H1 (cell line): Measurements from ENCODE around the gene SOAT2. TPM values are rescaled to one million over a fixed set of nuclear protein-coding genes. Genes with fewer than 3 reads are reported as not detected.
"Not testable (repeated sequence)": the region's sequence is repeated elsewhere in the genome, so short reads cannot be mapped to it uniquely, and the experiment has no call there.

Experiments used
- CTCF ChIA-PET: fragments of 300-600 bp; sonication (Branson Sonifier 250); formaldehyde crosslinking; loops from one replicate; lab custom pipeline; 2021; ENCODE audit not compliant: partially characterized antibody; lab: Charles Lee
- POLR2A ChIA-PET: fragments of 300-600 bp; sonication (Branson Sonifier 250); formaldehyde crosslinking; loops from one replicate; lab custom pipeline; 2021; ENCODE audit warnings: inconsistent platforms; ENCODE audit not compliant: partially characterized antibody; lab: Charles Lee
- DNase-seq, 2 experiments: peaks; one replicate each; pipeline versions ENCODE4 v3.0.0 to v3.0.0-alpha.2; 2010 to 2022; ENCODE audit warnings: low spot score in 2 of 2, low read depth in 1 of 2, mixed read lengths in 1 of 2
- FAIRE-seq: peaks from 2 replicates; lab custom pipeline; 2011; peaks lifted over from hg19 to GRCh38; lab: Jason Lieb, UNC
- H2AFZ ChIP-seq: 2 replicates; pipeline ENCODE4 v1.8.1; 2012; ENCODE audit warnings: low read length, inconsistent platforms
- H2AK5ac ChIP-seq: 2 replicates; pipeline ENCODE4 v1.6.1; 2013; ENCODE audit warnings: low read depth, low read length
- H2BK120ac ChIP-seq: replicated peaks from 2 replicates; pipeline ENCODE3; 2013; ENCODE audit warnings: low read depth, low read length, inconsistent platforms
- H2BK12ac ChIP-seq: 2 replicates; pipeline ENCODE4 v1.6.1; 2013; ENCODE audit warnings: low read depth, low read length
- H2BK15ac ChIP-seq: 2 replicates; pipeline ENCODE4 v1.6.1; 2013; ENCODE audit warnings: low read length
- H2BK20ac ChIP-seq: 2 replicates; pipeline ENCODE4 v1.6.1; 2013; ENCODE audit warnings: low read length
- H2BK5ac ChIP-seq: 2 replicates; pipeline ENCODE4 v1.6.1; 2013; ENCODE audit warnings: low read depth, low read length
- H3K14ac ChIP-seq: 2 replicates; pipeline ENCODE4 v1.6.1; 2013; ENCODE audit warnings: inconsistent platforms; ENCODE audit not compliant: insufficient read length
- H3K18ac ChIP-seq: 2 replicates; pipeline ENCODE4 v1.6.1; 2013; ENCODE audit warnings: low read length; ENCODE audit errors: extremely low read depth
- H3K23ac ChIP-seq: 2 replicates; pipeline ENCODE4 v1.6.1; 2013; ENCODE audit warnings: inconsistent platforms; ENCODE audit not compliant: insufficient read length
- H3K23me2 ChIP-seq: 2 replicates; pipeline ENCODE4 v1.6.1; 2013; ENCODE audit warnings: low read depth, low read length
- H3K27ac ChIP-seq: 2 replicates; pipeline ENCODE4 v1.6.1; 2011; ENCODE audit warnings: low read depth, low read length, inconsistent platforms
- H3K27me3 ChIP-seq, 4 experiments: replicated peaks in 1 of 4; 1 replicate in 1 of 4; 2 replicates in 3 of 4; pipeline versions ENCODE4 v1.6.1 to v1.8.1; 2011 to 2013; ENCODE audit warnings: low read length in 3 of 4, mild to moderate bottlenecking in 3 of 4, inconsistent platforms in 2 of 4, mixed read lengths in 2 of 4, moderate library complexity in 1 of 4; ENCODE audit not compliant: control insufficient read depth in 3 of 4, insufficient read depth in 3 of 4; ENCODE audit errors: extremely low read depth in 1 of 4
- H3K36me3 ChIP-seq, 4 experiments: 2 replicates each; pipeline versions ENCODE4 v1.6.1 to v1.8.1; 2011 to 2013; ENCODE audit warnings: mild to moderate bottlenecking in 4 of 4, low read length in 3 of 4, moderate library complexity in 2 of 4, control low read depth in 1 of 4, inconsistent platforms in 1 of 4; ENCODE audit not compliant: insufficient read depth in 4 of 4, control insufficient read depth in 2 of 4
- H3K4ac ChIP-seq: replicated peaks from 2 replicates; pipeline ENCODE3; 2013; ENCODE audit warnings: low read length, low read depth, mixed read lengths, inconsistent platforms; ENCODE audit not compliant: insufficient read length
- H3K4me1 ChIP-seq, 4 experiments: replicated peaks in 1 of 4; 1 replicate in 1 of 4; 2 replicates in 3 of 4; pipeline versions ENCODE4 v1.6.1 to v1.8.1; 2011 to 2013; ENCODE audit warnings: low read length in 3 of 4, inconsistent platforms in 2 of 4, mixed read lengths in 1 of 4; ENCODE audit not compliant: insufficient read depth in 4 of 4, control insufficient read depth in 3 of 4
- H3K4me2 ChIP-seq, 2 experiments: 2 replicates each; pipeline versions ENCODE4 v1.6.1 to v1.8.1; 2011 to 2013; ENCODE audit warnings: low read depth in 2 of 2, low read length in 2 of 2, control low read depth in 1 of 2, inconsistent platforms in 1 of 2, mild to moderate bottlenecking in 1 of 2; ENCODE audit not compliant: insufficient read depth in 1 of 2
- H3K4me3 ChIP-seq, 4 experiments: fragments of 200-600, 300-600 bp in 1 of 4; sonication (generic), shearing (Covaris generic), sonication (Bioruptor Twin) in 1 of 4; 2 replicates each; pipeline versions ENCODE4 v1.5.1 to v1.8.1; 2011 to 2016; ENCODE audit warnings: low read length in 4 of 4, low read depth in 3 of 4, control low read depth in 2 of 4, inconsistent platforms in 2 of 4, mild to moderate bottlenecking in 2 of 4, mixed read lengths in 1 of 4, moderate library complexity in 1 of 4; ENCODE audit not compliant: insufficient read depth in 2 of 4; ENCODE audit errors: extremely low read depth in 1 of 4
- H3K56ac ChIP-seq: replicated peaks from 2 replicates; pipeline ENCODE3; 2013; ENCODE audit warnings: low read depth, mild to moderate bottlenecking, mixed read lengths, low read length, inconsistent platforms; ENCODE audit not compliant: insufficient read length
- H3K79me1 ChIP-seq: 2 replicates; pipeline ENCODE4 v1.6.1; 2013; ENCODE audit warnings: low read depth, low read length, control low read depth
- H3K79me2 ChIP-seq, 2 experiments: 2 replicates each; pipeline versions ENCODE4 v1.6.1 to v1.8.1; 2012 to 2013; ENCODE audit warnings: low read length in 2 of 2, mild to moderate bottlenecking in 2 of 2, inconsistent platforms in 1 of 2; ENCODE audit not compliant: insufficient read depth in 2 of 2, control insufficient read depth in 1 of 2
- H3K9ac ChIP-seq, 4 experiments: replicated peaks in 1 of 4; 1 replicate in 1 of 4; 2 replicates in 3 of 4; pipeline versions ENCODE4 v1.6.1 to v1.8.1; 2011 to 2013; ENCODE audit warnings: low read depth in 3 of 4, low read length in 3 of 4, control low read depth in 2 of 4, mild to moderate bottlenecking in 2 of 4, moderate library complexity in 2 of 4, inconsistent platforms in 1 of 4; ENCODE audit errors: extremely low read depth in 1 of 4
- H3K9me3 ChIP-seq, 2 experiments: 2 replicates each; pipeline versions ENCODE4 v1.6.1 to v1.8.1; 2012 to 2013; ENCODE audit warnings: mild to moderate bottlenecking in 2 of 2, moderate library complexity in 2 of 2, control low read depth in 1 of 2, inconsistent platforms in 1 of 2, low read depth in 1 of 2, low read length in 1 of 2, mixed read lengths in 1 of 2; ENCODE audit not compliant: insufficient read depth in 2 of 2
- H4K20me1 ChIP-seq, 2 experiments: replicated peaks in 1 of 2; 2 replicates each; pipeline versions ENCODE3 to v1.8.1; 2011 to 2013; ENCODE audit warnings: inconsistent platforms in 2 of 2, low read length in 2 of 2, mild to moderate bottlenecking in 1 of 2; ENCODE audit not compliant: insufficient read depth in 2 of 2, control insufficient read depth in 1 of 2
- H4K5ac ChIP-seq: 2 replicates; pipeline ENCODE4 v1.6.1; 2013; ENCODE audit warnings: low read length, low read depth, mixed read lengths, inconsistent platforms; ENCODE audit not compliant: insufficient read length
- H4K8ac ChIP-seq: 2 replicates; pipeline ENCODE4 v1.8.0; 2013; ENCODE audit warnings: mild to moderate bottlenecking, moderate library complexity, low read length, inconsistent platforms; ENCODE audit not compliant: insufficient read depth; ENCODE audit errors: extremely low read depth
- H4K91ac ChIP-seq: replicated peaks from 2 replicates; pipeline ENCODE3; 2013; ENCODE audit warnings: low read length, mixed read lengths, inconsistent platforms; ENCODE audit not compliant: insufficient read length
- WGBS, 2 experiments: shearing (Covaris generic) in 1 of 2; methylation state at CpG; one replicate each; pipeline versions ENCODE4 v1.1.6 to v1.1.7; 2013 to 2015; ENCODE audit warnings: low lambda C conversion rate in 2 of 2, mixed read lengths in 2 of 2, inconsistent platforms in 1 of 2, low coverage in 1 of 2, missing lambda C conversion rate in 1 of 2; ENCODE audit not compliant: insufficient replicate concordance in 2 of 2, insufficient coverage in 1 of 2, insufficient read length in 1 of 2; ENCODE audit errors: extremely low coverage in 1 of 2, missing lambda C conversion rate in 1 of 2; 5-methylcytosine and 5-hydroxymethylcytosine counted together
- polyA plus RNA-seq, 7 experiments: library from polyadenylated mRNA; depleted of rRNA in 3 of 7; stranded (reverse) in 5 of 7; unstranded in 2 of 7; fragments of >200 nt in 5 of 7; fragments of 200-250 nt in 2 of 7; gene quantifications; 1 replicate in 5 of 7; 2 replicates in 1 of 7; 4 replicates in 1 of 7; pipeline versions ENCODE4 v1.2.1 to v1.2.3, GENCODE V29; 2011 to 2013; ENCODE audit warnings: missing spikeins in 2 of 7, mixed read lengths in 2 of 7
- total RNA-seq: library from RNA; stranded (reverse); fragmentation: NEBNext Ultra II Directional; extraction: Animal tissue kit (Norgen Biotek cat#: 25700); gene quantifications from 2 replicates; pipeline ENCODE4 v1.2.1, GENCODE V29; 2021

SOAT2 gene
- total and polyA plus RNA-seq, 2 of the 8 experiments (the other 6 are each of a cell fraction or from before 2014, with no cell fraction given), result 0.08 TPM; not detected in 1

DNA sequence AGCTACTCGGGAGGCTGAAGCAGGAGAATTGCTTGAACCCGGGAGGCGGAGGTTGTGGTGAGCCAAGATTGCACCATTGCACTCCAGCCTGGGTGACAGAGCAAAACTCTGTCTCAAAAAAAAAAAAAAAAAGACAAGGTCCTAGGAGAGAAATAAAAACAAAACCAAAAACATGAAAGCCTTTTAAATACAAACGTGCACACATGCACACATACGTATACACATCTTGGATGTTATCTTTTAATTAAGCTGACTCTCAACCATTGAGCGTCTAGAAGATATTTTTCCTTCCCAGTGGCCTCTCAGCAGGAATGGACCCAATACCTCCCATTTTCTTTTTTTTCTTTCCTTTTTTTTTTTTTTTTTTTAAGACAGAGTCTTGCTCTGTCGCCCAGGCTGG, 9.1 kb downstream of the SOAT2 start:
- H3K27me3 ChIP-seq, H2BK120ac ChIP-seq, H3K27ac ChIP-seq, H2BK20ac ChIP-seq, H3K18ac ChIP-seq, H4K8ac ChIP-seq, H3K14ac ChIP-seq, FAIRE-seq, H2BK15ac ChIP-seq, H3K9ac ChIP-seq, H3K4me2 ChIP-seq, H3K4me3 ChIP-seq, H3K56ac ChIP-seq, H2BK5ac ChIP-seq, H3K79me1 ChIP-seq, H3K23ac ChIP-seq, DNase-seq, H3K4ac ChIP-seq, H3K23me2 ChIP-seq, H2BK12ac ChIP-seq, H4K5ac ChIP-seq, H2AFZ ChIP-seq, H4K91ac ChIP-seq, H4K20me1 ChIP-seq, H2AK5ac ChIP-seq, H3K79me2 ChIP-seq, H3K36me3 ChIP-seq, POLR2A ChIA-PET, H3K9me3 ChIP-seq, H3K4me1 ChIP-seq: not testable (repeated sequence)
- CTCF ChIA-PET, result interaction anchor here (0.7 to 4.8 kb wide), 5 partner anchors 9 to 58 kb away, joined by 3 to 20 read pairs (median 3); partner anchors contain the start of genes IGFBP6 and SOAT2
- 92% methylated on average over 6 of the region's 7 CpGs; no CpG with 5 or more reads in 1 of the 2 experiments for WGBS, 2 experiments
